ENCODE data around the gene POLG2. TPM values are rescaled to one million over a fixed set of nuclear protein-coding genes. Genes with fewer than 3 reads are reported as not detected.
A peak's percentile ranks its signal among the peaks of the same experiment; 100 is the strongest.

Gene POLG2
- total and polyA plus RNA-seq, 2 donors (not counting 3 experiments of a cell fraction or from before 2014, with no cell fraction given): 6.5 to 18.6 TPM

- no TSS peak for BruUV-seq (replicated peaks)
- no peaks in the 10 kb centered on the region for H3K9me3 ChIP-seq (replicated peaks; ENCODE audit: control insufficient read depth, insufficient read depth, low read length)
- H3K27ac ChIP-seq (ENCODE audit: insufficient read depth, low read depth, low read length): peak overlapping the region; percentile 50
- ChIA-PET CTCF (interaction anchor here (2.3 kb wide), 1 partner anchor 42 kb away, joined by 10 read pairs; no protein-coding TSS in a partner anchor), POLR2A (no interaction called here)
- peak overlapping the region; percentile 21 for H3K4me2 ChIP-seq (ENCODE audit: insufficient read depth, low read length)
- H2AFZ ChIP-seq (ENCODE audit: low read depth, low read length): no peak overlapping the region
- no peaks in the 10 kb centered on the region for H4K20me1 ChIP-seq (replicated peaks; ENCODE audit: control insufficient read depth, extremely low read depth, insufficient read depth, low read length)
- intact Hi-C loops (cut with micrococcal nuclease): no loop called here
- H3K4me3 ChIP-seq (replicated peaks in 1 of 3; ENCODE audit: insufficient read depth in 1 of 3, low read depth in 1 of 3, low read length in 3 of 3): no peak overlapping the region
- H3K36me3 ChIP-seq (ENCODE audit: control insufficient read depth in 2 of 2, extremely low read depth in 1 of 2, insufficient read depth in 2 of 2, low read length in 2 of 2): no peaks in the 10 kb centered on the region
- DNase-seq (ENCODE audit: low read depth, low spot score) (no peak), FAIRE-seq (no peak)
- H3K27me3 ChIP-seq (ENCODE audit: control insufficient read depth in 2 of 2, insufficient read depth in 2 of 2, low read length in 2 of 2): no peaks in the 10 kb centered on the region
- dilution Hi-C loops (cut with MboI; ENCODE audit: extremely low pct_ligation_motif_present, low sequenced_read_pairs): no loop called here
- H3K9me1 ChIP-seq (replicated peaks; ENCODE audit: control insufficient read depth, extremely low read depth, insufficient read depth, low read length): no peaks in the 10 kb centered on the region
- peak overlapping the region; percentile 18 for H3K9ac ChIP-seq (replicated peaks; ENCODE audit: extremely low read depth, insufficient read depth, low read length)
- TF ChIP-seq EZH2 (IDR thresholded peaks at IDR 0.05; ENCODE audit: borderline replicate concordance, low read depth, low read length, severe bottlenecking) (no peak), FOS (IDR thresholded peaks at IDR 0.05; ENCODE audit: borderline replicate concordance, insufficient read depth, low read length) (no peak), JUN (IDR thresholded peaks at IDR 0.05; ENCODE audit: borderline replicate concordance, insufficient read depth, insufficient read length, low read depth) (no peak), POLR2AphosphoS5 (IDR thresholded peaks at IDR 0.05; ENCODE audit: insufficient read depth, low read depth, low read length) (no peak), MYC (IDR thresholded peaks at IDR 0.05; ENCODE audit: low read depth, low read length) (no peak), POLR2A (IDR thresholded peaks at IDR 0.05; ENCODE audit: low read depth, low read length) (no peak)
- TF ChIP-seq, protein P1, sequence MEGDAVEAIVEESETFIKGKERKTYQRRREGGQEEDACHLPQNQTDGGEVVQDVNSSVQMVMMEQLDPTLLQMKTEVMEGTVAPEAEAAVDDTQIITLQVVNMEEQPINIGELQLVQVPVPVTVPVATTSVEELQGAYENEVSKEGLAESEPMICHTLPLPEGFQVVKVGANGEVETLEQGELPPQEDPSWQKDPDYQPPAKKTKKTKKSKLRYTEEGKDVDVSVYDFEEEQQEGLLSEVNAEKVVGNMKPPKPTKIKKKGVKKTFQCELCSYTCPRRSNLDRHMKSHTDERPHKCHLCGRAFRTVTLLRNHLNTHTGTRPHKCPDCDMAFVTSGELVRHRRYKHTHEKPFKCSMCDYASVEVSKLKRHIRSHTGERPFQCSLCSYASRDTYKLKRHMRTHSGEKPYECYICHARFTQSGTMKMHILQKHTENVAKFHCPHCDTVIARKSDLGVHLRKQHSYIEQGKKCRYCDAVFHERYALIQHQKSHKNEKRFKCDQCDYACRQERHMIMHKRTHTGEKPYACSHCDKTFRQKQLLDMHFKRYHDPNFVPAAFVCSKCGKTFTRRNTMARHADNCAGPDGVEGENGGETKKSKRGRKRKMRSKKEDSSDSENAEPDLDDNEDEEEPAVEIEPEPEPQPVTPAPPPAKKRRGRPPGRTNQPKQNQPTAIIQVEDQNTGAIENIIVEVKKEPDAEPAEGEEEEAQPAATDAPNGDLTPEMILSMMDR (IDR thresholded peaks at IDR 0.05; ENCODE audit: extremely low read depth in 1 of 2, insufficient read depth in 1 of 2, low read depth in 1 of 2, low read length in 2 of 2): no peak
- TF ChIP-seq, protein P2, sequence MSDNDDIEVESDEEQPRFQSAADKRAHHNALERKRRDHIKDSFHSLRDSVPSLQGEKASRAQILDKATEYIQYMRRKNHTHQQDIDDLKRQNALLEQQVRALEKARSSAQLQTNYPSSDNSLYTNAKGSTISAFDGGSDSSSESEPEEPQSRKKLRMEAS (IDR thresholded peaks at IDR 0.05; ENCODE audit: insufficient read depth, insufficient read length): no peak
- H3K4me1 ChIP-seq (ENCODE audit: control insufficient read depth, extremely low read depth, insufficient read depth, low read length): peaks cover 12% of the 10 kb centered on the region
- no peaks in the 10 kb centered on the region for H3K79me2 ChIP-seq (ENCODE audit: control insufficient read depth, insufficient read depth, low read length)
Measured at GRCh38 chr17:64449545-64449944, 47.3 kb downstream of the POLG2 start.

All from endothelial cell of umbilical vein (primary cell).